NCI-H1694 treated with DMSO at 0.1 percent for 48 hours (cell line): ENCODE data around the gene ALMS1.
"Not testable (repeated sequence)": the region's sequence is repeated elsewhere in the genome, so short reads cannot be mapped to it uniquely, and the experiment has no call there.

ENCODE experiments used
- DNase-seq: peaks from one replicate; lab custom pipeline; 2025; lab: John Stamatoyannopoulos, UW

ALMS1 gene

GRCh38 chr2:73614997-73615396 lies 229.4 kb downstream of the ALMS1 start:
- DNase-seq = no peak

DNA sequence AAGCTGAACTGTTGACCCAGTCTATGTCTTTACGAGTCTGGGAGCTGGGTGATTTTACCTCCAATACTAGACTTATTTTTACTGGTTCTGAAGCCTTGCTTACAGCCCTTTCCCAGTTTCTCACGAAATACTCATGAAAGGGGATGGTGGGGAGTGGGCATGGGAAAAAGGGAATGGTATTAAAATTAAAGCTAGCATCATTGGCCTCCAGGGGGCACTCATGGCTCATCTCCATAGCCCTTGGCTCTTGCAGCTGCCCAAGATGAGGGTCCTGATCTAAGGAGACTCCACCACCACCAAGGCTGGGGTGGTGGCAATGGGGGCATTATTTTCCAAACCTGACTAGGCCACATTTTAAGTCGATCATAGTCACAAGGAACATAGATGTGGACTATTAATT lies 234.3 kb downstream of the ALMS1 start:
- DNase-seq = peak; percentile 1

DNA sequence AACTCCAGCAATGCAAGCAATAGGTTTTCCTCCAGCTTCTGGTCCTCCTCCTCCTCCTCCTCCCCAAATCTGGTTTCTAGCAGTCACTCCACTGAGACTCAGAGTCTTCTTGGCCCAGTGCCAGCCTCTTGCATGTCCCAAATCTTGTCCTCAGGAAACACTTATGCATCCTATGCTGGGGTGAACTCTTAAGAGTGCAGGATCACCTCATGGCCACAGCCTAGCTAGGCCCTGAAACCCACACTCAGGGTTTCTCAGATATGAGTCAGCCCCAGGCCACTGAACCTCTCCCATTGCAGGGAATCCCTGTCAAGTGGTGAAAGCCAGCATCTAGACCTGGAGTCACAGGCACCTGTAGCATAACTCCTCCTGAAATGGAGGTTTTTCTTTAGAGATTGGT lies 238.4 kb downstream of the ALMS1 start:
- not testable (repeated sequence) for DNase-seq

DNA sequence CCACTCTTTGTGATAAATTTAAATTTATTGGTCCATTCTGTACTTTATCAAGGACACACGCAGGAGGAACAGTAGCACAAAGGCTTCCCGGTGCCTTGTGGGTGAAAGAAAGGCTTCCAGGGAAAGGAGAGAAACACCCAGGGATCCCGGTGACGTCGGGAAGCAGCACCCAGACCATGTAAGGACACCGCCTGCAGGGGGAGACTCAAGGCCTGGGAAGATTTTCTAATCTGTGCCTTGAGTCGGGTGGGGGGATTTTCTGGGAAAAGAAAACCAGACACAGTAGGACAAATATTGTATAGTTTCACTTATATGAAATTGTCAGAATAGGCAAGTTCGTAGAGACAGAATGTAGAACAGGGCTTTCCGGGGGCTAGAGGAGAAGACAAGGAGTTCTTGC lies 239.0 kb downstream of the ALMS1 start:
- DNase-seq = not testable (repeated sequence)

- DNase-seq = not testable (repeated sequence)
Observed at GRCh38 chr2:73626237-73626636, 240.6 kb downstream of the ALMS1 start.

DNA sequence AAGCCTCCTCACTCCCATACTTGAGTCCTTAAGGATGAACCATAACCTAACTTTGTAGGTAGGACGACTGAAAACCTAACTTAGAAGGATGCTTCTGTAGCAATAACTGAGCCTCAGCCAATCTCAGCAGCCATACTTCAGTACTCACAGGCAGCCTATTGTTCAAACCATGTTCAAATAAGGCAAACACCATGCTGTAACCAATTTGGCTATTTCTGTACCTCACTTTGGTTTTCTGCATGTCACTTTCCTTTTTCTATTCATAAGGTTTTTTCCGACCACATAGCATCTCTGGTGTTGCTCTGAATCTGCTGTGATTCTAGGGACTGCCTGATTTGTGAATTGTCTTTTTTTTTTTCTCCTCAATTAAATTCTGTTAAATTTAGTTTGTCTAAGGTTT lies 242.9 kb downstream of the ALMS1 start:
- not testable (repeated sequence) for DNase-seq

- peak; percentile 7 for DNase-seq
Observed at GRCh38 chr2:73630662-73631266, 245.1 kb downstream of the ALMS1 start.

DNA sequence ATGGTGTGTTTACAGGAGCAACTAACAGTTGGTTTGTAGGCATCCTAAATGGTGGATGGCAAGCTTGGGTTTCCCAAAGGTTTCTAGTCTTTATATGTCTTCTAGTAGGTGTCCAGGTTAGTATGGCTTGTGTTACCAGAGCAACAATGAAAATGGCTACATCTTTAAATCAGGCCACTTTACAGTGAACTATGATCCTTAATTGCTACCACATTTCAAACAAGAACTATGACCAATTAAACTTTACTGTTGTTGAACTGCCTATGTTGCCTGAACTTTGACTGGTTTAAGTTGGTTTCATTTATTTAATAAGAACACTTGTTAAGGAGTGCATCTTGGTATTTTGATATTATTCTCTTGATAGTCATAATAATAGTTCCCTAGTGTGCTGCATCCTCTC lies 251.3 kb downstream of the ALMS1 start:
- DNase-seq = not testable (repeated sequence)

DNA sequence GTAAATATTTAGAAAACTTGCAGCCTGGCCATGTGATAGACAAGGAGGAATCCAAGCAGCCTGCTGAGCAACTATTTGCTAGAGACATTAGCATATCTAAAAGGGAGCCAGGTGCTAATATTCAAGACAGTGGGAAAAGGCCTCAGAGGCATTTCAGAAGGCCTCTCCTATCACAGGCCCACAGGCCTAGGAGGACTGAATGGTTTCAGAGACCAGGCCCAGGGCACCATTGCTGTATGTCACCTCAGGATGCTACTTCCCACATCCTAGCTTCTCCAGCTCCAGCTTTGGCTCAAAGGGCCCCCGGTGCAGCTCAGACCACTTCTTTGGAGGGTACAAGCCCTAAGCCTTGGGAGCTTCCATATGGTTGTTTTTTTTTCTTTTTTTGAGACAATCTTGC lies 252.8 kb downstream of the ALMS1 start:
- no peak for DNase-seq

- DNase-seq = no peak
Observed at GRCh38 chr2:73640511-73640911, 254.9 kb downstream of the ALMS1 start.

GRCh38 chr2:73640946-73641766 lies 255.5 kb downstream of the ALMS1 start:
- no peak for DNase-seq

DNA sequence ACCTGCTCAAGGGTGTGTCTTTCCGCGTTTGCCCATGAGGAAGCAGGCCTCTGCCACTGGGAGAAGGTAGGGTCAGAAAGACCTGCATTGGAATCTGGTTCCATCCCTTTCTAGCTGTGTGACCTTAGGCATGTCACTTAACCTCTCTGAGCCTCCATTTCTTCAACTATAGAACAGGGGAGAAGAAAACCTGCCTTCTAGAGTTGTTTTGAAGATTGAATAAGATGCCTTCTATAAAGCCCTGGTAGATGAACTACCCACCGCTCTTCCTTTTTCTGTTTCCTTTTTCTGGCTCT lies 256.1 kb downstream of the ALMS1 start:
- no peak for DNase-seq

- no peak for DNase-seq
Observed at GRCh38 chr2:73642338-73643018, 256.8 kb downstream of the ALMS1 start, which contains the start of gene NAT8. TSS of gene NAT8 (minus strand) at chr2:73642422. CDS start at chr2:73641628, 794 bp downstream.

- not testable (repeated sequence) for DNase-seq
Observed at GRCh38 chr2:73647690-73648089, 262.1 kb downstream of the ALMS1 start.

DNA sequence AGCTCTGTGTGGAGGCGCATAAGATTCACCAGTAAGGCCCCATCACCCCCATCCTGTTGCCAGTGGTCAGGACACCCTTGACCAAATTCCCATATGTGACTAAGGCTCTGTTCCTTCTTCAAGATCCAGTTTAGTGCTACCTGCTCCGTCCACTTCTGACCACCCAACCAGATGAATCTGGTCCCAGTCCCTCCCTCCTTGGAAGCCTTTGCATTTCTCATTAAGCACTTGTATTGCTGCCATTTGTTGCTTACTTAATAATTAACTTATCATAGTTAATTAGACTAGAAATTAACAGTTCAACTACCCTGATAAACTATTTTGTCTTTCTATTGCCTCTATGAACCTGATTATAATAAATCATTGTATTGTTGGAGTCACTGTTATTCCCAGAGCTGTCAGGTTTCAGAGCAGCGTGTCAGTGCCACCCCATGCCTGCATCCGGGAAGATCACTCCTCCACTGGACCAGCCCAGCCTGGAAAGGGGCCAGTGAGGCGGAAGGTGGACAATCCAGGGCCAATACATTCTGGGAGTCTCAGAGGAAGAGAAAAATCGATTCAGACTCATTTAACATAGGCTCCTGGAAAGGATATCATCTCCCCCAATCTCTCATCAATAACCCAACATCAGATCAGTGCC lies 266.1 kb downstream of the ALMS1 start:
- DNase-seq = no peak

- no peak for DNase-seq
Observed at GRCh38 chr2:73652348-73652747, 266.7 kb downstream of the ALMS1 start.

GRCh38 chr2:73654175-73654574 lies 268.5 kb downstream of the ALMS1 start:
- DNase-seq = no peak
